ENCODE data around the gene TMOD2. TPM values are rescaled to one million over a fixed set of nuclear protein-coding genes. Genes with fewer than 3 reads are reported as not detected.
A peak's percentile ranks its signal among the peaks of the same experiment; 100 is the strongest.

Gene TMOD2
- total RNA-seq, 1 donor from 2014 or later: 1.9 TPM

- Histone ChIP-seq H2AFZ (replicated peaks) (no peak overlapping the region), H3K79me2 (ENCODE audit: low read depth) (no peaks in the 10 kb centered on the region), H3K4me1 (peaks cover 9% of the 10 kb centered on the region), H3K4me2 (no peak overlapping the region), H3K9me3 (ENCODE audit: low read depth) (no peaks in the 10 kb centered on the region), H3K27me3 (no peaks in the 10 kb centered on the region), H3K4me3 (no peak overlapping the region), H3K27ac (no peak overlapping the region), H3F3A (ENCODE audit: low read depth) (no peaks in the 10 kb centered on the region), H3K9ac (no peak overlapping the region), H4K20me1 (ENCODE audit: low read depth) (no peaks in the 10 kb centered on the region), H3K36me3 (no peaks in the 10 kb centered on the region)
- H3K27ac Mint-ChIP-seq: no peak overlapping the region
- TF ChIP-seq CTCF (IDR thresholded peaks at IDR 0.05): no peak
- no peak for TF ChIP-seq EZH2 (IDR thresholded peaks at IDR 0.05)
- no peak for TF ChIP-seq EZH2phosphoT487 (IDR thresholded peaks at IDR 0.05)
- H3K9me3 Mint-ChIP-seq: no peaks in the 10 kb centered on the region
- no peaks in the 10 kb centered on the region for H3K36me3 Mint-ChIP-seq
- no peak overlapping the region for H3K4me3 Mint-ChIP-seq
- no peaks in the 10 kb centered on the region for H3K27me3 Mint-ChIP-seq (ENCODE audit: insufficient read depth, low read depth)
- H3K4me1 Mint-ChIP-seq: peaks cover 10% of the 10 kb centered on the region
- no peak for DNase-seq (ENCODE audit: low spot score)
These were observed 36.5 kb upstream of the TMOD2 start for GRCh38 chr15:51714911-51715310.

GRCh38 chr15:51718219-51718618 is 33.2 kb upstream of the TMOD2 start:
- H3K4me3 ChIP-seq: no peak overlapping the region
- Mint-ChIP-seq H3K27me3 (ENCODE audit: insufficient read depth, low read depth) (no peaks in the 10 kb centered on the region), H3K9me3 (no peaks in the 10 kb centered on the region), H3K4me3 (no peak overlapping the region), H3K4me1 (peaks cover 10% of the 10 kb centered on the region), H3K27ac (no peak overlapping the region), H3K36me3 (no peaks in the 10 kb centered on the region)
- no peaks in the 10 kb centered on the region for H3F3A ChIP-seq (ENCODE audit: low read depth)
- no peaks in the 10 kb centered on the region for H4K20me1 ChIP-seq (ENCODE audit: low read depth)
- H3K27ac ChIP-seq: no peak overlapping the region
- peak; percentile 54 for DNase-seq (ENCODE audit: low spot score)
- no peaks in the 10 kb centered on the region for H3K36me3 ChIP-seq
- H3K27me3 ChIP-seq: no peaks in the 10 kb centered on the region
- peaks cover 9% of the 10 kb centered on the region for H3K4me1 ChIP-seq
- no peak overlapping the region for H2AFZ ChIP-seq (replicated peaks)
- H3K9ac ChIP-seq: no peak overlapping the region
- TF ChIP-seq CTCF (IDR thresholded peaks at IDR 0.05) (no peak), EZH2phosphoT487 (IDR thresholded peaks at IDR 0.05) (no peak), EZH2 (IDR thresholded peaks at IDR 0.05) (no peak)
- H3K4me2 ChIP-seq: no peak overlapping the region
- H3K9me3 ChIP-seq (ENCODE audit: low read depth): no peaks in the 10 kb centered on the region
- no peaks in the 10 kb centered on the region for H3K79me2 ChIP-seq (ENCODE audit: low read depth)

GRCh38 chr15:51718746-51719145 is 32.7 kb upstream of the TMOD2 start:
- Mint-ChIP-seq H3K27me3 (ENCODE audit: insufficient read depth, low read depth) (no peaks in the 10 kb centered on the region), H3K4me1 (peaks cover 10% of the 10 kb centered on the region)
- H3F3A ChIP-seq (ENCODE audit: low read depth): no peaks in the 10 kb centered on the region

More at GRCh38 chr15:51718746-51719145, 32.7 kb upstream of the TMOD2 start:
- no peak for DNase-seq (ENCODE audit: low spot score)
- Histone ChIP-seq H3K4me1 (peaks cover 9% of the 10 kb centered on the region), H2AFZ (replicated peaks) (no peak overlapping the region), H3K4me2 (no peak overlapping the region), H4K20me1 (ENCODE audit: low read depth) (no peaks in the 10 kb centered on the region), H3K9me3 (ENCODE audit: low read depth) (no peaks in the 10 kb centered on the region), H3K4me3 (no peak overlapping the region), H3K27ac (no peak overlapping the region), H3K9ac (no peak overlapping the region), H3K79me2 (ENCODE audit: low read depth) (no peaks in the 10 kb centered on the region), H3K27me3 (no peaks in the 10 kb centered on the region), H3K36me3 (no peaks in the 10 kb centered on the region)
- H3K9me3 Mint-ChIP-seq: no peaks in the 10 kb centered on the region
- no peak overlapping the region for H3K27ac Mint-ChIP-seq
- H3K4me3 Mint-ChIP-seq: no peak overlapping the region
- no peak for TF ChIP-seq CTCF (IDR thresholded peaks at IDR 0.05)
- no peak for TF ChIP-seq EZH2phosphoT487 (IDR thresholded peaks at IDR 0.05)
- TF ChIP-seq EZH2 (IDR thresholded peaks at IDR 0.05): no peak
- H3K36me3 Mint-ChIP-seq: no peaks in the 10 kb centered on the region
